IPS-NIHi11 (cell line): Measurements from ENCODE around the gene DGKQ.
A peak's percentile ranks its signal among the peaks of the same experiment; 100 is the strongest.

Experiments used
- DNase-seq: peaks from one replicate; pipeline ENCODE4 v3.0.0; 2012; ENCODE audit warnings: mixed read lengths, low spot score

Gene DGKQ

DNA sequence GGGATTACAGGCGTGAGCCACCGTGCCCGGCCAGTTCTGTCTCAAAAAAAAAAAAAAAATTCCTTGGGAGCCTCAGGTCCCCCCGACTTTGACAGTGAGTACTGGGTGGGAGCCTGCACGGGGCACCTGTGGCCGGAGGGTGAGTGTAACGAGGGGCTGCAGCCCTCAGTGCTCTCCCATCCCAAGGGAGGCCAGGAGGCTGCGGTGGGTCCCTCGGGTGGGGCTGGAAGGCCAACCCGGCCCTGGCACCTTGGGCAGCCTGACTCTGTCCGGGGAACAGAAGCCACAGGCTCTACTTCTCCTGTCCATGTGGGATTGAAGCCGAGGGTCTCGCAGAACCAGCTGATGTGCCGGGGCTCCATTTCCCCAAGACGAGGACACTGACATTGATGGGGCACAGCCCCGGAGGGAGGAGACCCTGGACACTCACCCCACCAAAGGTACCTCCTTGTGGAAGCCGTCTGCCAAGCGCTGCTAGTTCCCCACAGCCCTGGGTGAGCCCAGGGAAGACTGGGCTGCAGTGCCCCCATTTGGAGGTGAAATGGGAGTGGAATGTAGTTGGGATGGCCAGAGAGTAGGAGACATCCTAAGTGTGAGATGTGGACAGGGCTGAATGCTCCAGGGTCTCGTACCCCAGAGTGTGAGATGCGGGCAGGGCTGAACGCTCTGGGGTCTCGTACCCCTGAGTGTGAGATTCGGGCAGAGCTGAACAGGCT is 22.1 kb upstream of the DGKQ start:
- no peak for DNase-seq

- DNase-seq: no peak
Measured at GRCh38 chr4:993111-994029, 20.0 kb upstream of the DGKQ start, which contains the start of gene SLC26A1. Gene SLC26A1 (minus strand): TSS chr4:993404. CDS start chr4:991703, 1,701 bp downstream.

GRCh38 chr4:992297-993110 is 19.1 kb upstream of the DGKQ start:
- DNase-seq: no peak

GRCh38 chr4:991451-992296 is 18.3 kb upstream of the DGKQ start:
- no peak for DNase-seq

- no peak for DNase-seq
Measured at GRCh38 chr4:990746-991367, 17.5 kb upstream of the DGKQ start.

DNA sequence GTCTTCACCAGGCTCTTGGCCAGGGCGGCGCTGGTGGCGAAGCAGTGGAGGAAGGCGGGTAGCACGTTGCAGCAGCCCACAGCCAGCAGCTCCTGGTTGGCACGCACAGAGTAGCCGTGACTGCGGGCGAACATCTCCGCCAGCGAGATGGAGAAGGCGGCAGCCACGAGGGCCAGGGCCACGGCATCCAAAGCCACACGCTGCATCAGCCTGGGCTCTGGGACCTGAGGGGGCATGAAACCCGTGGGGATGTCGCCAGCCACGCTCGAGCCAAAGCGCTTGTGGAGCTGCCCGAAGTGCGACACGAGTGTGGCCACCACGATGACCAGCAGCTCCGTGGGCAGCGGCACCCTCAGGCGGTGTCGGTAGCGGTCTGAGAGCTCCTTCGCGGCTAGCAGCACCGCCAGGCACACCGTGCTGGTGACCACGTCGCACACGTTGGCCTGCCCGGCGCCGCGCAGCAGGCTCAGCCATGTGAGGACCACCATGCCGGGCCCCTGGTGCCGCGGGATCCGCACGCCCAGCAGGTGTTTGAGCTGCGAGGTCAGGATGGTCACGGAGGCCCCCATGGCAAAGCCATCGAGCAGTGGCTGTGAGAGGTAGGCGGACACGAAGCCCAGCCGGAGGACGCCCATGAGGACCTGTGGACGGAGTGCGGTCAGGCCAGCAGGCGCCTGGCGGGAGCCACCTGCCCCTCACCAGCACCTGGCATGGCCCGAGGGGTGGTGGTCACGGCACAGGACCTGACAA is 16.5 kb upstream of the DGKQ start:
- no peak for DNase-seq

DNA sequence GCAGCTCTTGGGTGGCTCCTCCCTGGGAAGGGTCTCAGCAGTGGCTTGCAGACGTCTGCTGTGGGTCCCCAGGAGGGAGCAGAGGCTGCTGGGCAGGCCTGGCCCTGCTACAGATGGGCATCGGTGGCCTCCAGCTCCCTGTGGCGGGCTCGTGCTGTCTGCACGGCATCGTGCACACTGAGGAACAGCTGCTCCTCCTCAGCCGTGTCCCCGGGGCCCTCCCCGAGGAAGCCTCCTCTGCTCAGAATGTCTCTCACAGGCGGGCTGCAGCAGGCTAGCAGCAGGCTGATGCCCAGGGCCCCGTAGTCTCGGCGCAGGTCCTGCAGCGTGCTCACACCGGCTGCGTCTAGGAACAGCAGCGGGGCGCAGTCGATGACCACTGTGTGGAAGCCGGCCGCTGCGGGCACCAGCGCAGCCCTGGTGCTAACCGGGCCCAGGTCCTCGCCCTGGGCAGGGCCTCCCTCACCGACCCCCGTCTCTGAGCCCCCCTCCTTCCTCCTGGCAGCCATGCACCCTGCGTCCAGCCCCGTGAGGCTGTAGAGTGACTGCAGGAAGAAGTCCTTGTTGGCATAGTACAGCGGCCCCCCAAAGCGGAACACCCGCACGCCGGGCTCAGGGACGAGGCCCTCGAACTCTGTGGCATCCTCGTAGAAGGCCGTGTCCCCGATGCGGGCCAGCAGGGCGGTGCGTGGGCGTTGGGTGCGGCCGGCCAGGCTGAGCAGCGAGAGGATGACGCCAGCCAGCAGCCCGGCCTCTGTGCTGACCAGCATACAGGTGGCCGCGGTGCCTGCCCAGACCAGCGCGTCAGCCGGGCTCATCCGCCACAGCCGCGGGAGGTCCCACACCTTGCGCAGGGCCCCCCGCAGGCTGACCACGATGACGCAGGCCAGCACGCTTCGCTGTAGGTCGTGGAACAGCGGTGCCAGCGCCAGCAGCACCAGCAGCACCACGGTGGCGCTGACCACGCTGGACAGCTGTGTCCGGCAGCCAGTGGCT is 15.7 kb upstream of the DGKQ start:
- no peak for DNase-seq

DNA sequence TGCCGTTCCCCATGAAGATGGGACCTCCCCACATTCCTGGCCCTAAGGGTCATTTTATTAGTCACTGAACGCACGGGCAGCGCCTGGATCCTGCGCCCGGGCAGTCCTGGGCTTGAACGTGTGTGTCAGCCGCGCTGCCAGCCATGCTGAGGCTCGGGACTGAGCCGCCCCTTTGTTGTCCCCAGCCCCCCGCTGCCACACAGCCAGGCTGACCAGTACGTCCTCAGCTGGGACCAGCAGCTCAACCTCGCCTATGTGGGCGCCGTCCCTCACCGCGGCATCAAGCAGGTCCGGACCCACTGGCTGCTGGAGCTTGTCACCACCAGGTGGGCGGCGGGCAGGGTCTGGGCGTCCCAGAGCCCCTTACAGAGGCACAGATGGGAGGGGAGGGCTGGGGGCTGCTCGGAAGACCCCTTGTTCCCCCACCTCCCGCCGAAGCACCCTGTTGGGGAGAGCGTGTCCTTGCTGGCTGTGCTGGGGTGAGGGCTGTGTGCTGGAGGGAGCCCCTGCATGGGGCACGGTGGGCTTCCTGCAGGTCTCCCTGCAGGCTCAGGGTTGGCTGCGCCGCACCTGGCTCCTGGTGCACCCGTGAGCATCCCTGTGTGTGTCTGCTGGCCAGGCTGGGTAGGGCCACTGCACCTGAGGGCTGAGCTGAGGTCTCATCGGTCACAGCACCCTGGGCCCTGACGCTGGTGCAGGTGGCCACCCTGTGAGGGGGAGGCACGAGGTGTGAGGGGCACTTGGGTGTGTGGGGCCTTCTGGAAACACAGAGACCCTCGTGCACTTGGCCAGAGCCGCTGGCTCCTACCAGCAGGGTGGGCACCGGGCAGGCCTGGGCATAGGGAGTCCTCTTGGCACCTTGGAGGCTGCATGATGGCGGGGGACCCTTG is 14.5 kb upstream of the DGKQ start:
- DNase-seq: no peak

DNA sequence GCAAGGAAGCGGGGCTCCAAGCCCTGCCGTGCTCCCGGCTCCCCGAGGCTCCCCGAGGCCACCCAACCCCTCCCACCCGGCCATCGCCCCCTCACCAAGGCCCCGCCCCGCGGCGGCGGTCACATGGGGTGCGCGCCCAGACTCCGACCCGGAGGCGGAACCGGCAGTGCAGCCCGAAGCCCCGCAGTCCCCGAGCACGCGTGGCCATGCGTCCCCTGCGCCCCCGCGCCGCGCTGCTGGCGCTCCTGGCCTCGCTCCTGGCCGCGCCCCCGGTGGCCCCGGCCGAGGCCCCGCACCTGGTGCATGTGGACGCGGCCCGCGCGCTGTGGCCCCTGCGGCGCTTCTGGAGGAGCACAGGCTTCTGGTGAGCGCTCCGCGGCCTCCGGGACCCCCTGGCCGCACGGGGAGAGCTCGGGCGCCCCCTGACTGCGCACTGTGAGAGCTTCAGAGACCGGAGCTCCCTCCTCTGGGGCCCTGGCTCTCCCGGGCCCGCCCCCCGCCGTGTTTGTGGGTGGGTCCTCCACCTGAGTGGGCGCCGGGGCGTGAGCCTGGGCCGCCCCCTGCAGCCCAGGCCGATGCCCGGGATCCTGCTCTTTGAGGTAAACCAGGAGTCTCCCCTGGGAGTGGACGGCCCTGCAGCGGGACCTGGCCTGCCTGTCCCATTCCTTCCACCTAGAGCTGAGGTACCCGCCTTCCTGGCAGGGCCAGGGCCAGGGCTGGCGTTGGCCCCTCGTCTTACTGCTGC is 13.7 kb upstream of the DGKQ start, which contains the start of gene IDUA:
IDUA (plus strand) TSS at position 166 of the 745 bp plus-strand sequence; CDS start at position 207, 41 bp downstream.
- peak; percentile 81 for DNase-seq

GRCh38 chr4:986428-986878 is 13.1 kb upstream of the DGKQ start:
- no peak for DNase-seq

GRCh38 chr4:985123-985830 is 11.9 kb upstream of the DGKQ start:
- DNase-seq: peak; percentile 88

DNA sequence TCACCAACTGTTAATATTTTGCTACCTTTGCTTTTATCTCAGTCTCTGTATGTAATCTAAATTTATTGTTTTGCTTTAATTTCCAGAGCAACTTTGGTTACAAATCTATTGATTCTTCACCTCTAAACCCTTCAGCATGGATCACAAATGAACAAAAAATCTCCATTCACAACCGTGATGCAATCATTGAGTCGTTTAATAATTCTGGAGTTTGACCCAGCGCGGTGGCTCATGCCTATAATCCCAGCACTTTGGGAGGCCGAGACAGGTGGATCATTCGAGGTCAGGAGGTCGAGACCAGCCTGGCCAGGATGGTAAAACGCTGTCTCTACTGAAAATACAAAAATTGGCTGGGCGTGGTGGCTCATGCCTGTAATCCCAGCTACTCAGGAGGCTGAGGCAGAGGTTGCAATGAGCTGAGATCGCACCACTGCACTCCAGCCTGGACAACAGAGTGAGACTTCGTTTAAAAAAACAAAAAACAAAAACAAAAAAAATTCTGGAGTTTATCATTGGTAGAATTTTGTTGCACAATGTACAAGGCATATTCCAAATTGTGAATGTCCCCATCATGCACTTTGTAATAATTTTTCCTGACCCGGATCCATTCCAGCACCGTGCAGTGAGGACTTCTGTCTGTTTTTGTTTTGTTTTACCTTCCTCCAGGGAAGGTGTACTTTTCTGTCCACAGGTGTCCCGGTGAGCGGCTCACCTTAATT is 11.1 kb upstream of the DGKQ start:
- no peak for DNase-seq

DNA sequence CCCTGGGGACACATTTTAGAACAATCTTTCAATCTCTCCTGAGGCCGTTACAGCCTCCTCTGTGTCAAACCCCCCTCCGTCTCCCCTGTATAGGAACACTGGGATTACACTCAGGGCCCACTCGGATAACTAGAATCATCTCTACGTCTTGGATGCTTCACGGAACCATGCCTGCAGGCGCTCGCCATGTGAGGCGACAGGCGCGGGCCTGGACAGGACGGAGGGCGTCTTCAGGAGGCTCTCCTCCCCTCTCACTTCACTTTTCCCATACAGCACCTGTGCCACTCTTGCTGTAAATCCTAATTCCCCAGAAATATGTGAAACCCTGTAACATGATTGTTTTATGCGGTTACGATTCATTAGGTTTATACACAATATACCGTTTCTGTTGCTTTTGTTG is 9.4 kb upstream of the DGKQ start:
- DNase-seq: no peak

GRCh38 chr4:982291-982690 is 8.9 kb upstream of the DGKQ start:
- no peak for DNase-seq

DNA sequence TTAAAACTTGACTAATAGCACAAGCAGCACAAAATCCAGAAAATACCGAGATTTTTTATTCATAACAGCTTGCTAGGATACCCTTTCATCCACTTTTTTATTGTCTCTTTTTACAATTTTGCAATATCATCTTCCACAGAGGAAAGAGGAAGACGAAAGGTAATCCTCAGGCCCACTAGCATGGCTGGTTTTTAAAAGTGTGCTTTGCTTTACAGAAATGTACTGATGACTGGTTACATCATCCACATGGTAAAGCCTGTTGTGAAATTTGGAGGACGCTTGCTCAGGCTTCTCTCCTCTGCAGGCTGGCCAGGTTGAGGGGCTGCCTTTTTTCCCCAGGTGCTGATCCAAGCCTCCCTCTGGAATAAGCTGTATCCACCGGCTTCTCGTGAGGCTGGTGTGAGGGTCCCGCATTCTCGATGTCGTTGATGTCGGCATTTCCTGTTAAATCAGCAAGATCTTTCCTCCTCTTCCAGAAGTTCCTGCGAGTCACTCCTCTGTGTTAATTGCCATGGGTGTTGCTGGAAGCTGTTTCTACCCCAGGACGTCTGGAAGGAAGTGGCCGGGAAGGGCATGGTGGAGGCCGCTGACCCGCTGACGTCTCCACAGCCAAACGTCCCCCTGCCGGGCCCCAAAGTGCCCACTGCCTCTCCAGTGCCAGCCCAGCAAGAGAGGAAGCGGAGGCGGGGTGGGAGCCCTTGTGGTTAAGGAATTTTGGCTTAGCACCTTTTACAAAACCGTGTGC is 5.8 kb upstream of the DGKQ start:
- no peak for DNase-seq
